Fibroblast of lung (primary cell): ENCODE measurements around the gene RASA3.

Source experiments
- CTCF ChIP-seq, 2 donors: IDR thresholded peaks in 1 of 2; conservative IDR thresholded peaks in 1 of 2; 1 replicate in 1 of 2; 2 replicates in 1 of 2; pipeline ENCODE4 v1.5.1; 2011 to 2012; ENCODE audit warnings: low read length in 2 of 2, control low read depth in 1 of 2, inconsistent platforms in 1 of 2, low read depth in 1 of 2, mild to moderate bottlenecking in 1 of 2
- EZH2 ChIP-seq: IDR thresholded peaks from 2 replicates; pipeline ENCODE4 v1.5.1; 2012; ENCODE audit warnings: low read length, control low read depth, mild to moderate bottlenecking; ENCODE audit errors: missing control alignments

GRCh38 chr13:113981194-113981605, 151.2 kb downstream of the RASA3 start:
- TF ChIP-seq CTCF (conservative IDR thresholded peaks at IDR 0.05 in 1 of 2, IDR thresholded peaks at IDR 0.05 in 1 of 2; ENCODE audit: low read depth in 1 of 2, low read length in 2 of 2), result no peak
- TF ChIP-seq EZH2, result no peak
